Parathyroid adenoma (tissue), 2 donors: ENCODE data around the gene DMD.

ENCODE experiments used
- H2AFZ ChIP-seq: fragments of 300-600 bp; sonication (generic); one replicate; pipeline ENCODE4 v1.7.0; 2017; ENCODE audit warnings: antibody characterized with exemption, mild to moderate bottlenecking
- H3K27ac ChIP-seq: fragments of 300-600 bp; sonication (generic); one replicate; pipeline ENCODE4 v1.7.0; 2017
- H3K27me3 ChIP-seq: fragments of 300-600 bp; sonication (generic); one replicate; pipeline ENCODE4 v1.7.0; 2017; ENCODE audit warnings: low read length; ENCODE audit not compliant: control insufficient read depth, insufficient read depth
- H3K36me3 ChIP-seq: fragments of 300-600 bp; sonication (generic); one replicate; pipeline ENCODE4 v1.7.0; 2017; ENCODE audit warnings: low read length; ENCODE audit not compliant: control insufficient read depth, insufficient read depth
- H3K4me1 ChIP-seq: fragments of 300-600 bp; sonication (generic); one replicate; pipeline ENCODE4 v1.7.0; 2017; ENCODE audit warnings: control low read depth
- H3K4me2 ChIP-seq: fragments of 300-600 bp; sonication (generic); one replicate; pipeline ENCODE4 v1.7.0; 2017; ENCODE audit warnings: low read length
- H3K4me3 ChIP-seq: fragments of 300-600 bp; sonication (generic); one replicate; pipeline ENCODE4 v1.7.0; 2017; ENCODE audit warnings: low read depth, low read length
- H3K79me2 ChIP-seq: fragments of 300-600 bp; sonication (generic); one replicate; pipeline ENCODE4 v1.7.0; 2017; ENCODE audit warnings: control low read depth
- H3K9ac ChIP-seq: fragments of 300-600 bp; sonication (generic); one replicate; pipeline ENCODE4 v1.7.0; 2017; ENCODE audit warnings: mild to moderate bottlenecking
- H3K9me3 ChIP-seq: fragments of 300-600 bp; sonication (generic); one replicate; pipeline ENCODE4 v1.7.0; 2017; ENCODE audit warnings: low read length; ENCODE audit not compliant: control insufficient read depth
- TF ChIP-seq, protein P1 (sequence below): fragments of 300-600 bp; sonication (generic); IDR thresholded peaks from one replicate; pipeline ENCODE4 v1.7.0; 2017; ENCODE audit warnings: antibody characterized with exemption, mild to moderate bottlenecking
- donor health status: primary hyperparathyroidism.

The DMD gene

DNA sequence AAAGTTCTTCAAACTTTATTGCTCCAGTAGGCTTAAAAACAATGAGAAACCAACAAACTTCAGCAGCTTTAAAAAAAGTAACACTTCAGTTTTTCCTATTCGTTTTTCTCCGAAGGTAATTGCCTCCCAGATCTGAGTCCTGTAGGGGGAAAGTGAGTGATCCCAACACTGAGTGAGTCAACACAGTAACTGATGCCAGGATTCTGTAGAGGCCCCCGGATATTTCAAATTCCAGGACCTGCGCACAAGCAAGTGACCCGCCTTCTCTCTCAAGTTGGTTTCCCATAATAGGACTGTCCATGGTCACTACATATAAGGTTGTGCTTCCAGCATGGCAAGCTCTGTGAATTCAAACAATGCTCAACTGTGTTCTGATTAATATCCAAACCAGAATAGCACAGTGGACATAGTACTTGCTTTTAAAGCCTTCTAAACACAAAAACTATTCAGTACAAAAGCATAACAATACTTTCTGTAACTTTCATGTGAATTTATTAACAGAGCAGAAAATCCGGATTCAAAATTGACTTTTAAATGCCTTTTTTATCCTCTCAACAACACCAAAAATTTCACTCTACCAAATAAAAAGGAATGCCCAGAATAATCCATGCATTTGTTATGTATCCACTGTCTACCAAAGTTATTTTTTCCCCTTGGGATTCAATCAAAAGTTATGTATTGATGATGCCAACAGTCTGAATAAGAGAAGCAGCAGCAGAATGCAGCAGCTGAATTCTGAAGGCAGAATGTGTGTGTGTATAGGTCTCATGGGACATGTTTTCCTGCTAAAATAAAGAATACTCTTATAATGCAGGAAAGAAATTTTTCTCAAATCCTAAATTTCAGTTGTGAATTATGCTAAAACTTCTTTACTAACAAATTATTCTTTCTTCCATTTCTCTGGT, at the start of gene DMD:
Gene DMD (minus strand): TSS at position 194 of the 905 bp plus-strand sequence. CDS start 237 bp downstream, outside the sequence.
- no peak within 1 kb of the TSS for H3K9ac ChIP-seq
- H2AFZ ChIP-seq, result no peak within 1 kb of the TSS
- H3K27ac ChIP-seq, result no peak within 1 kb of the TSS
- H3K4me1 ChIP-seq, result no peaks in the 10 kb centered on the region
- H3K36me3 ChIP-seq, result no peaks in the 10 kb centered on the region
- no peaks in the 10 kb centered on the region for H3K9me3 ChIP-seq
- H3K79me2 ChIP-seq, result no peaks in the 10 kb centered on the region
- H3K4me2 ChIP-seq, result no peak within 1 kb of the TSS
- H3K4me3 ChIP-seq, result no peak within 1 kb of the TSS
- H3K27me3 ChIP-seq, result no peaks in the 10 kb centered on the region
- TF ChIP-seq, protein P1, sequence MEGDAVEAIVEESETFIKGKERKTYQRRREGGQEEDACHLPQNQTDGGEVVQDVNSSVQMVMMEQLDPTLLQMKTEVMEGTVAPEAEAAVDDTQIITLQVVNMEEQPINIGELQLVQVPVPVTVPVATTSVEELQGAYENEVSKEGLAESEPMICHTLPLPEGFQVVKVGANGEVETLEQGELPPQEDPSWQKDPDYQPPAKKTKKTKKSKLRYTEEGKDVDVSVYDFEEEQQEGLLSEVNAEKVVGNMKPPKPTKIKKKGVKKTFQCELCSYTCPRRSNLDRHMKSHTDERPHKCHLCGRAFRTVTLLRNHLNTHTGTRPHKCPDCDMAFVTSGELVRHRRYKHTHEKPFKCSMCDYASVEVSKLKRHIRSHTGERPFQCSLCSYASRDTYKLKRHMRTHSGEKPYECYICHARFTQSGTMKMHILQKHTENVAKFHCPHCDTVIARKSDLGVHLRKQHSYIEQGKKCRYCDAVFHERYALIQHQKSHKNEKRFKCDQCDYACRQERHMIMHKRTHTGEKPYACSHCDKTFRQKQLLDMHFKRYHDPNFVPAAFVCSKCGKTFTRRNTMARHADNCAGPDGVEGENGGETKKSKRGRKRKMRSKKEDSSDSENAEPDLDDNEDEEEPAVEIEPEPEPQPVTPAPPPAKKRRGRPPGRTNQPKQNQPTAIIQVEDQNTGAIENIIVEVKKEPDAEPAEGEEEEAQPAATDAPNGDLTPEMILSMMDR, result no peak

DNA sequence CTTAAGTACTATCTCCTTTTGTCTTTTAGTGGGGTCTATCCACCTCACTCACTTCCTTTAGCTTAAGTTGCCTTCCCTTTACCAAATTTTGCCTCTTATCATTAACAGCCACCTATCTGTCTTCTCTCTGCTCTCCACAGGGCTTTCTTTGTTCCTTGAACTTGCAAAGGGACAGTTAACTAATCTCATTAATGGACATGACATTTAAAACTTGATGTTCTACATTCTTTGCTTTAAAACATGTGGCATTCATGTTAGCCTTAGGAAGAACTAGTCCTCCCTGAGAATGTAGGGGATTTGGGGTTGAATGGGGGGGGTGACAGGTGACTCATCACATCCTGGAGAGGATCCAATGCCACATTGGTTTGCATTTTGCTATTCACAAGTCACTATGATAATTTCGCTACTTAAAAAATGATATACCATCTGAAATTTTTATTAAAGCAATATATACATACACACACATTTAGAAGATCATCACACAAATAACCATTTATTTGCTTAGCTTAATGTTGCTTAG, 41.0 kb upstream of the DMD start:
- Histone ChIP-seq H3K27ac (no peak overlapping the region), H3K4me2 (no peak overlapping the region), H3K27me3 (no peaks in the 10 kb centered on the region), H3K4me1 (no peaks in the 10 kb centered on the region), H3K9me3 (no peaks in the 10 kb centered on the region), H3K4me3 (no peak overlapping the region), H3K79me2 (no peaks in the 10 kb centered on the region), H3K9ac (no peak overlapping the region), H3K36me3 (no peaks in the 10 kb centered on the region), H2AFZ (no peak overlapping the region)
- TF ChIP-seq, protein P1, result no peak

DNA sequence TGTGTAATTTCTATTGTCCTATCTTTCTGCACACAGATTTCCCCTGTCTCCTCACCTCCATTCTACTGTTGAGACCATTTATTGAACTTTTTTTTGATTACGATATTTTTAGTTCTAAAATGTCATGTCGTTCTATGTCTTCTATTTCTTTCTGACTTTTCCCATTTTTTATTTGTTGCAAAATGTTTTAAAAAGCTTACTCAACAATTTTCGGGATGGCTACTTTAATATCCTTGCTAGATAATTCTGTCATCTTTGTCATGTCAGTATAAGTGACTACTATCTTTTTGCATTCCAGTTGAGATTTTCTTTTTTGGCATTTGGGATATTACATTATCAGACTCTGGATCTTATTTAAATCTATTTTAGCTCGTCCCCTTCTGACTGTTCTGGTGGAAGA, 7.5 kb upstream of the DMD start:
- Histone ChIP-seq H3K27ac (no peak overlapping the region), H3K27me3 (no peaks in the 10 kb centered on the region), H2AFZ (no peak overlapping the region), H3K4me2 (no peak overlapping the region), H3K9me3 (no peaks in the 10 kb centered on the region), H3K4me3 (no peak overlapping the region), H3K9ac (no peak overlapping the region), H3K79me2 (no peaks in the 10 kb centered on the region), H3K36me3 (no peaks in the 10 kb centered on the region), H3K4me1 (no peaks in the 10 kb centered on the region)
- TF ChIP-seq, protein P1, result no peak

DNA sequence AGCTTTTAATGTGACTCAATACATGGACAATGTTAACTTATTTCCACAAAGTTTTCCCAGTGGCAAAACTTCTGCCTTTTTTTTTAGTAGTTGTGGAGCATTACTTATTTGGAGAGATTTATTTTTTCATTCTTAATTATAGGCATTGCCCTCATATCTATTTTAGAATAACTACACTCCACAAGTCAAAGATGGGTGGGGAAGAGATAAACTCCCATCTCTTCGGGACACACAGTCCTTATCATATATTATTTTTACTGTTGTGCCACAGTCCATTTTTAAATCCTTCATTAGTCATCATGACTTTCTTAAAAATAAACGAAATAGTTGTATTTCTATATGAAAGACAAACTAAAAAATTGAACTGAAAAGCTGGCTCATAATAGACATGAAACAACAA, 1.2 kb downstream of the DMD start:
- no peaks in the 10 kb centered on the region for H3K9me3 ChIP-seq
- no peak overlapping the region for H2AFZ ChIP-seq
- no peak overlapping the region for H3K9ac ChIP-seq
- TF ChIP-seq, protein P1, result no peak
- H3K27ac ChIP-seq, result no peak overlapping the region
- H3K4me3 ChIP-seq, result no peak overlapping the region
- no peaks in the 10 kb centered on the region for H3K79me2 ChIP-seq
- H3K4me1 ChIP-seq, result no peaks in the 10 kb centered on the region
- H3K27me3 ChIP-seq, result no peaks in the 10 kb centered on the region
- no peak overlapping the region for H3K4me2 ChIP-seq
- H3K36me3 ChIP-seq, result no peaks in the 10 kb centered on the region
